T-cell (primary cell): ENCODE data around the gene DOP1A. TPM values are rescaled to one million over a fixed set of nuclear protein-coding genes. Genes with fewer than 3 reads are reported as not detected.
A peak's percentile ranks its signal among the peaks of the same experiment; 100 is the strongest.
"Not testable (repeated sequence)": the region's sequence is repeated elsewhere in the genome, so short reads cannot be mapped to it uniquely, and the experiment has no call there.

Source experiments
- ATAC-seq, 4 experiments: fragments of 200-7000 bp in 3 of 4; fragments of 150-1000 bp in 1 of 4; cut with Tn5 transposase; replicated peaks in 1 of 4; 1 replicate in 3 of 4; 2 replicates in 1 of 4; pipeline ENCODE4 v1.10.0; 2021; ENCODE audit warnings: moderate library complexity in 3 of 4, mild to moderate bottlenecking in 2 of 4, moderate number of reproducible peaks in 1 of 4
- CTCF ChIA-PET, 2 donors: fragments of 300-600 bp; sonication (Branson Sonifier 250); formaldehyde crosslinking; loops; one replicate each; lab custom pipeline; 2022; ENCODE audit warnings: antibody characterized with exemption in 2 of 2; lab: Charles Lee
- POLR2A ChIA-PET, 2 donors: fragments of 300-600 bp; sonication (Branson Sonifier 250); formaldehyde crosslinking; loops; one replicate each; lab custom pipeline; 2022; ENCODE audit warnings: antibody characterized with exemption in 2 of 2; lab: Charles Lee
- DNase-seq, 35 experiments: peaks; one replicate each; pipeline versions ENCODE4 v3.0.0 to v3.0.0-alpha.2; 2013 to 2023
- H3K27ac ChIP-seq: one replicate; pipeline ENCODE4 v1.5.1; 2013; ENCODE audit warnings: low read length
- H3K27me3 ChIP-seq, 2 experiments: replicated peaks in 1 of 2; 1 replicate in 1 of 2; 2 replicates in 1 of 2; pipeline versions ENCODE4 v1.6.1 to v1.7.0; 2013; ENCODE audit warnings: low read length in 1 of 2, mixed read lengths in 1 of 2; ENCODE audit not compliant: control insufficient read depth in 2 of 2, insufficient read depth in 2 of 2; ENCODE audit errors: extremely low read depth in 1 of 2
- H3K36me3 ChIP-seq, 2 donors: 1 replicate in 1 of 2; 2 replicates in 1 of 2; pipeline versions ENCODE4 v1.6.1 to v1.7.0; 2013; ENCODE audit warnings: low read length in 1 of 2; ENCODE audit not compliant: control insufficient read depth in 2 of 2, insufficient read depth in 1 of 2; ENCODE audit errors: extremely low read depth in 1 of 2
- H3K4me1 ChIP-seq, 2 experiments: 1 replicate in 1 of 2; 2 replicates in 1 of 2; pipeline versions ENCODE4 v1.6.1 to v1.7.0; 2013; ENCODE audit warnings: low read length in 2 of 2, mixed read lengths in 1 of 2; ENCODE audit not compliant: insufficient read depth in 2 of 2, control insufficient read depth in 1 of 2; ENCODE audit errors: extremely low read depth in 1 of 2
- H3K4me3 ChIP-seq, 2 donors: 1 replicate in 1 of 2; 2 replicates in 1 of 2; pipeline versions ENCODE4 v1.5.1 to v1.7.0; 2013; ENCODE audit warnings: mild to moderate bottlenecking in 2 of 2, low read length in 1 of 2, moderate library complexity in 1 of 2; ENCODE audit not compliant: control insufficient read depth in 1 of 2; ENCODE audit errors: extremely low read depth in 1 of 2
- H3K9me3 ChIP-seq: 2 replicates; pipeline ENCODE4 v1.7.0; 2013
- H3K27ac Mint-ChIP-seq, 2 donors: one replicate each; pipeline ENCODE4 v1.8.0; 2020 to 2021; ENCODE audit warnings: mild to moderate bottlenecking in 2 of 2, mixed read lengths in 2 of 2
- H3K27me3 Mint-ChIP-seq, 2 donors: one replicate each; pipeline ENCODE4 v1.8.0; 2021 to 2022; ENCODE audit warnings: mixed read lengths in 2 of 2
- H3K36me3 Mint-ChIP-seq: one replicate; pipeline ENCODE4 v1.8.0; 2021; ENCODE audit warnings: mixed read lengths
- H3K4me1 Mint-ChIP-seq, 3 donors: one replicate each; pipeline ENCODE4 v1.8.0; 2020 to 2022; ENCODE audit warnings: mixed read lengths in 3 of 3, mild to moderate bottlenecking in 1 of 3
- H3K4me3 Mint-ChIP-seq, 3 donors: one replicate each; pipeline ENCODE4 v1.8.0; 2020 to 2022; ENCODE audit warnings: mild to moderate bottlenecking in 3 of 3, mixed read lengths in 3 of 3, moderate library complexity in 3 of 3
- H3K9me3 Mint-ChIP-seq, 3 donors: one replicate each; pipeline ENCODE4 v1.8.0; 2020 to 2022; ENCODE audit warnings: mixed read lengths in 3 of 3
- WGBS: methylation state at CpG from one replicate; pipeline ENCODE4 v1.1.5; 2013; ENCODE audit warnings: missing lambda C conversion rate; ENCODE audit not compliant: insufficient coverage; 5-methylcytosine and 5-hydroxymethylcytosine counted together
- total RNA-seq, 35 experiments: library from RNA in 6 of 35; stranded (reverse) in 6 of 35; fragments of 120-200 nt in 1 of 35; gene quantifications; one replicate each; pipeline versions ENCODE4 v1.2.1 to v1.2.4 and lab custom pipeline; 2013 to 2026

DOP1A gene
- total RNA-seq, 5 donors from 2014 or later (not counting 1 experiment from before 2014, with no cell fraction given) = 19.0 to 26.8 (median 25.5) TPM

GRCh38 chr6:83182114-83182513 is 114.6 kb downstream of the DOP1A start:
- ATAC-seq (no peak), DNase-seq (no peak)
- WGBS = no CpG with 5 or more reads among the region's 1 CpG
- no peaks in the 10 kb centered on the region for H3K9me3 ChIP-seq
- Mint-ChIP-seq H3K4me3 (no peak overlapping the region), H3K4me1 (peaks cover 8 to 12% (median 10%) of the 10 kb centered on the region in 3 donors), H3K27me3 (no peaks in the 10 kb centered on the region), H3K36me3 (peaks cover 54% of the 10 kb centered on the region), H3K27ac (no peak overlapping the region), H3K9me3 (no peaks in the 10 kb centered on the region)
- no peak overlapping the region for H3K4me3 ChIP-seq
- H3K36me3 ChIP-seq = peaks cover 2 to 29% of the 10 kb centered on the region in 2 donors
- H3K27ac ChIP-seq = no peak overlapping the region
- ChIA-PET CTCF (no interaction called here), POLR2A (no interaction called here)
- no peaks in the 10 kb centered on the region for H3K27me3 ChIP-seq
- H3K4me1 ChIP-seq = no peaks in the 10 kb centered on the region

- Histone ChIP-seq H3K9me3 (no peaks in the 10 kb centered on the region), H3K36me3 (peaks cover 2 to 29% of the 10 kb centered on the region in 2 donors), H3K4me3 (no peak overlapping the region), H3K27me3 (no peaks in the 10 kb centered on the region), H3K4me1 (no peaks in the 10 kb centered on the region), H3K27ac (no peak overlapping the region)
- Mint-ChIP-seq H3K9me3 (no peaks in the 10 kb centered on the region), H3K27me3 (no peaks in the 10 kb centered on the region), H3K27ac (no peak overlapping the region), H3K36me3 (peaks cover 50% of the 10 kb centered on the region), H3K4me1 (peaks cover 10 to 13% (median 11%) of the 10 kb centered on the region in 3 donors), H3K4me3 (no peak overlapping the region)
- 98% methylated on average over 4 of the region's 9 CpGs for WGBS
- CTCF ChIA-PET = interaction anchor here in 1 of 2 donors (0.8 kb wide), 1 partner anchor 113 kb away, joined by 3 read pairs; no protein-coding TSS in a partner anchor
- no peak for DNase-seq
- no peak for ATAC-seq
- POLR2A ChIA-PET = no interaction called here
Observed at GRCh38 chr6:83183082-83183828, 115.8 kb downstream of the DOP1A start.

GRCh38 chr6:83185096-83185495 is 117.6 kb downstream of the DOP1A start:
- no CpG with 5 or more reads among the region's 2 CpGs for WGBS
- Histone ChIP-seq H3K27ac (no peak overlapping the region), H3K36me3 (peaks cover 2 to 27% of the 10 kb centered on the region in 2 donors), H3K27me3 (no peaks in the 10 kb centered on the region), H3K4me3 (no peak overlapping the region), H3K4me1 (no peaks in the 10 kb centered on the region), H3K9me3 (no peaks in the 10 kb centered on the region)
- ChIA-PET CTCF (interaction anchor here in 1 of 2 donors (0.6 kb wide), 1 partner anchor 30 kb away, joined by 3 read pairs; no protein-coding TSS in a partner anchor), POLR2A (no interaction called here)
- Mint-ChIP-seq H3K36me3 (peaks cover 61% of the 10 kb centered on the region), H3K4me3 (no peak overlapping the region), H3K9me3 (no peaks in the 10 kb centered on the region), H3K27me3 (no peaks in the 10 kb centered on the region), H3K4me1 (peaks cover 24 to 28% (median 27%) of the 10 kb centered on the region in 3 donors), H3K27ac (no peak overlapping the region)
- ATAC-seq (no peak), DNase-seq (no peak)

- DNase-seq = no peak
- Mint-ChIP-seq H3K9me3 (no peaks in the 10 kb centered on the region), H3K27me3 (no peaks in the 10 kb centered on the region), H3K27ac (peak overlapping the region in 1 of 2 donors; percentile 28), H3K36me3 (peaks cover 41% of the 10 kb centered on the region), H3K4me3 (no peak overlapping the region), H3K4me1 (peaks cover 34 to 43% (median 39%) of the 10 kb centered on the region in 3 donors)
- CTCF ChIA-PET = interaction anchor here (0.8 to 1.7 kb wide), 3 partner anchors 8 to 122 kb away, joined by 3 to 4 read pairs (median 4); no protein-coding TSS in a partner anchor
- ATAC-seq = no peak
- Histone ChIP-seq H3K27me3 (no peaks in the 10 kb centered on the region), H3K4me1 (peaks cover 2 to 5% of the 10 kb centered on the region in 2 experiments), H3K4me3 (no peak overlapping the region), H3K36me3 (peaks cover 2 to 12% of the 10 kb centered on the region in 2 donors), H3K9me3 (no peaks in the 10 kb centered on the region), H3K27ac (no peak overlapping the region)
- POLR2A ChIA-PET = interaction anchor here (0.7 kb wide), 2 partner anchors 34 to 992 kb away, joined by 4 read pairs; no protein-coding TSS in a partner anchor
- WGBS = 60% methylated on average over 3 of the region's 3 CpGs
Observed at GRCh38 chr6:83188501-83188900, 121.0 kb downstream of the DOP1A start.

GRCh38 chr6:83190626-83191025 is 123.2 kb downstream of the DOP1A start:
- Histone ChIP-seq H3K36me3 (peaks cover 0 to 8% of the 10 kb centered on the region in 2 donors), H3K9me3 (no peaks in the 10 kb centered on the region), H3K4me3 (no peak overlapping the region), H3K27me3 (no peaks in the 10 kb centered on the region), H3K4me1 (peaks cover 4 to 15% of the 10 kb centered on the region in 2 experiments), H3K27ac (no peak overlapping the region)
- no peak overlapping the region for H3K4me3 Mint-ChIP-seq
- H3K9me3 Mint-ChIP-seq = no peaks in the 10 kb centered on the region
- DNase-seq (no peak), ATAC-seq (no peak)
- peaks cover 25% of the 10 kb centered on the region for H3K36me3 Mint-ChIP-seq
- H3K27me3 Mint-ChIP-seq = no peaks in the 10 kb centered on the region
- no peak overlapping the region for H3K27ac Mint-ChIP-seq
- H3K4me1 Mint-ChIP-seq = peaks cover 50 to 57% (median 53%) of the 10 kb centered on the region in 3 donors
- ChIA-PET CTCF (interaction anchor here (0.6 to 2.7 kb wide), 3 partner anchors 26 to 124 kb away, joined by 3 to 10 read pairs (median 4); partner anchors contain the start of gene DOP1A (in 1 of the 2)), POLR2A (no interaction called here)
- 100% methylated on average over 1 of the region's 6 CpGs for WGBS

GRCh38 chr6:83191974-83192373 is 124.5 kb downstream of the DOP1A start:
- POLR2A ChIA-PET = not testable (repeated sequence)

More at GRCh38 chr6:83191974-83192373, 124.5 kb downstream of the DOP1A start:
- H3K9me3 Mint-ChIP-seq, H3K27me3 Mint-ChIP-seq, H3K27me3 ChIP-seq, H3K9me3 ChIP-seq, ATAC-seq, DNase-seq, H3K27ac ChIP-seq, H3K36me3 ChIP-seq: not testable (repeated sequence)
- Histone ChIP-seq H3K4me1 (peaks cover 4 to 15% of the 10 kb centered on the region in 2 experiments), H3K4me3 (peak overlapping the region in 1 of 2 donors; percentile 87)
- CTCF ChIA-PET = interaction anchor here (0.7 to 2.7 kb wide), 4 partner anchors 124 to 136 kb away, joined by 3 to 10 read pairs (median 6); partner anchors contain the start of genes DOP1A (in 2 of the 2) and UBE3D (in 1 of the 2)
- H3K4me3 Mint-ChIP-seq = peak overlapping the region; percentile 93 to 98 (median 97)
- H3K27ac Mint-ChIP-seq = peak overlapping the region in 1 of 2 donors; percentile 95
- peaks cover 16% of the 10 kb centered on the region for H3K36me3 Mint-ChIP-seq
- H3K4me1 Mint-ChIP-seq = peaks cover 44 to 63% (median 57%) of the 10 kb centered on the region in 3 donors
- 93% methylated on average over 16 of the region's 18 CpGs for WGBS
